SIG-M5 treated with dmso at 0.1 percent for 504 hours (cell line): ENCODE results near the gene HOXA9.

Source experiments
- DNase-seq: peaks from one replicate; lab custom pipeline; 2025; ENCODE audit not compliant: unreplicated experiment; lab: John Stamatoyannopoulos, UW

Gene HOXA9

DNA sequence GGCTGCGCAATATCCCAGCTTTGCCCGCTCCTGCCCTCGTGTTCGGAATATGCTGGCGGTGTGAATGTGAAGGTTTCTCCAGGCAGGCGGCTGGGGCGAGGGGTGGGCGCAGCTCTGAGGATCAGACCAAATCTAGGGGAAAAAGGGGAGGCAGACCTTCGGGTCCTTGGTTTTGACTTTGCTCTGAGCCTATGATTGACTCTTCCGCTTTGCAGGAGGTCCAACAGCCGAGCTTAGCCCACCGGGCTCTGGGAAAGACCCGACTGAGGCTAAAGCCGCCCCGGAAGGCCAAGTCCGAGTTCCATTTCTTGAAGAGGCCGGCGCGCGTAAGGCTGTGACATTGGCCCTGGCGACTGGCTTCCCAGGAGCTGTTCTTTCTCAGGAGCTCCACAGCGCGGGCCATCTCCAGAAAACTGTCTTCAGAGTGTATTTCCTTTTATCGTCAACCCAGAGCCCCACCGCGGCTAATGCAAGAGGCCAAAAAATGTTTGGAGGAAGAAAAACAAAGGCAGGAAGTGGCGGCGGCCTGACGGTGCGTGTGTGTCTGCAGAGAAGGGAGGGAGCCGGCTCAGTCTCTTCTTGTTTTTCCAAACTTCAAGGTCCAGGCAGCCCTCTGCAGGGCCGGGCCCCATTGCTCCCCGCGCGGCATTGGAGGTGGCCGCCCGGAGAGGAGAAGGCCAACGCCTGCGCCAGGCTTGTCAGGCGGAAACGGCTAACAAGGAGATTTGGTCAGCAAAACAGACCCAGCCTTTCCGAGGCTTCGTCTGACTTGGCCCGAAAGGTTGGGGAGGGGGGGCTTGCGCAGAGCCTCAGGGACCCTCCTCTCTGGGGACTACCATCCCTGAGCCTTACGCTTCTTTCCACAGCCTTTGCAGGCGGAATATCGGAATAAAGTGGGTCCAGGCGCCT is 23.3 kb upstream of the HOXA9 start:
- DNase-seq: peak; percentile 47

DNA sequence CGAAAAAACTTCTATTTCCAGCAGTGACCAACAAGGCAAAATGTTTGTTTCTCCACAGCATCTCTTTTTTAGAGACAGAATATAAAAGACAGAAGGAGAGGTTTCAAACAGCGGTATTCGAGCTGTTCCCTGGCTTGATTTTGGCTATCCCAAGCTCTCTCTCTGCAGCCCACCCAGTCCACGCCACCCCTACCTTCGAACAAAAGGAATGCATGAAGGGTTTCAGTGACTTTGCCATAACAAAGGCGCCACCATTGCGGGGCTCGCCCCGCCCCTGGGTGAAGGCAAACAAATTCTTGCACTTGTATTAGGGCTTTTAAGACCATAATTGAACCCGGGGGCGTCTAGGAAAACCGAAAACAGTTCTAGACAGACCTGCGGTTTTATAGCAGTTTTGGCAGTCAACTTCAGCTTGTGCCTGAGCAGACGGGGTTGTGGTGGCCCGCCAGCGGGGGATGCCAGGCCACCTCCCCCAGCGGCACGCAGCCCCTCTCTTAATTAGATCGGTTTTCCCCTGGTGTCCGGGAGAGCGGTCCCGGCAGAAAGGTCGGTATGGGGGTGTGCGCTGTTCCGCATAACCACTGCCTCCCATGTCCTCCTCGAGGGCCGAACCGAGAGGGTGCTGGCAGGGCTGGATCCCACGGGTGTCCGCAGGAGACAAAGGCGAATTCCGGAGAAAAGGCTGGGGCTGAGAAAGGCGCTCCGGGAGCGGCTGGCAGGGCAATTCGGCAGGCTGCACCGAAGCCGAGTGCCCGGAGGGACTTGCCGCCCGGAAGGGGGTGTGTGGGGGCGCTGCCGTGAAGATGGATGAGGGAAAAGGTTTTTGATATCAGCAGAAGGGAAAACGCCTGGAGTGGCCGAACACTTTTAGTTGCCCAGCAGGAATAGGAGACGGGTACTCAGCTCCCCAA is 22.4 kb upstream of the HOXA9 start:
- no peak for DNase-seq

DNA sequence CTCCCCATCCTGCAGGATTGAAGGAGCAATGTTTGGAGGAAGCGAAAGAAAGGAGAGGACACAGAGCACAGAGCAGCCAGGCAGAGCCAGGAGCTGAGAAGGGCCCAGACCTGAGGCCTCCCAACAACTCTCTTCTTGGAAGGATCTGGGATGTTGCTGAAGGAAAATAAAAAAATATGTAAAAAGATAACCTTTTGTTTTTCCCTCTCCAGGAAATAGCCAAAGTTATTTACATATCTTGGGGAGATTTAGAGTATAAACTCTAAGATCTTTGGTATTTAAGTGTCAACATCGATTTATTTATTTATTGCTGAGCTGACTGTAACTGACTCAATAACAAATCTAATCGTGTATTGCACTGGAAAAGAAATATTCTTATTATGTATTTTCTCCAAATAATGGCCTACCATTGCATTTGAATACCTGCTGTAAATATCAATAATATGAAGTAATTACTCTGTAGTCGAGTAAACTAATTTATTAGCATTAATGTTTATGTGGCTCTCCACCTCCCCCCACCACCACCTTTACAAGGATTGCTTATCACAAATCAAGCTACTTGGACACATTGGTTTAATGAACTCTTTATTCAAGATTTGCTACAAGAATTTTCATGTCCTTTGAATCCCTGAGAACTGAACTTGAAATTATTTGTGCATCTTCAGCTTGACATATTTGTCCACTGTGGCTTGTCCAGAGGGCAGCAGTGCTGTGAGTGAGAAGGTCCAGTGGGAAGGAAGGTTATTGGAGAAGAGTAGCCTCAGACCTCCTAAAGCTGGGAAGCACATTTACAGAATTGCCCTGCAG is 21.5 kb upstream of the HOXA9 start:
- DNase-seq: no peak

DNA sequence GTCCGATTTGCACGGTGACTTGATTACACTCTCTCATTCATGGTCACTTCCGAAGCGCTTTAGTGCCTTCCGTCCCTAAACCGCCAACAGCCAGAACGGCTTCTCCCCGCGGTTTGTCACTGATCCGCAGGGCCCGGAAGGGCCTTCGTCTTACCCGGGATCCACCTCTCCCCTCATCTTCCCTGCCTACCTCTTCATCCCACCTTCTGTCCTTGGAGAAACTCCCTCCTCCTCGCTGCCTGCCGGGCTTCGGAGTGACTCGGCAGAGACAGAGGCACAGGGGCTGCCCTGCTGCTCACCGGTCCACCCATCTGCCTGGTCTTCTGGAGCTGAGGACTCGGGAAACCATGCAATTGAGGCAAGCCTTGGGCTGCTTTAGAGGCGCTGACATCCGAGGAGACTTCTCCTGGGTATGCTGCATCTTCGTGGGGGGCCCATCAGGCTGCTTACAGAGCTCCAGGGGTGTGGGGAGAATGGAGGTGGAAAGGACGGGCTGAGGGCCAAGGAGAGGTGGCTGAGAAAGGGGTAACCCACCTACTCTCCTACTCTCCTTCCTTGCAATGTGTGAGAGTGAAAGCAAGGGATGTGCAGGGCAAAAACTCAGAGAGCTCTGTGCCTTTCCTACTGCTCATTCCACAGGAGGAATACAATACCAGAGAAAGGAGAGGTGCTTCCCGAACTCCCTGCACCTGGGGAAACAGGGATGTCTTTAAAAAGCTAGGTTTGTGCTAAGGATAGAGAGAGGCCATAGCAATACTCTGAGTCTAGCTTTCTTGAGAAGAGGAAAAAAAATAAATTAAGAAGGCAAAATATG is 20.7 kb upstream of the HOXA9 start:
- DNase-seq: no peak

DNA sequence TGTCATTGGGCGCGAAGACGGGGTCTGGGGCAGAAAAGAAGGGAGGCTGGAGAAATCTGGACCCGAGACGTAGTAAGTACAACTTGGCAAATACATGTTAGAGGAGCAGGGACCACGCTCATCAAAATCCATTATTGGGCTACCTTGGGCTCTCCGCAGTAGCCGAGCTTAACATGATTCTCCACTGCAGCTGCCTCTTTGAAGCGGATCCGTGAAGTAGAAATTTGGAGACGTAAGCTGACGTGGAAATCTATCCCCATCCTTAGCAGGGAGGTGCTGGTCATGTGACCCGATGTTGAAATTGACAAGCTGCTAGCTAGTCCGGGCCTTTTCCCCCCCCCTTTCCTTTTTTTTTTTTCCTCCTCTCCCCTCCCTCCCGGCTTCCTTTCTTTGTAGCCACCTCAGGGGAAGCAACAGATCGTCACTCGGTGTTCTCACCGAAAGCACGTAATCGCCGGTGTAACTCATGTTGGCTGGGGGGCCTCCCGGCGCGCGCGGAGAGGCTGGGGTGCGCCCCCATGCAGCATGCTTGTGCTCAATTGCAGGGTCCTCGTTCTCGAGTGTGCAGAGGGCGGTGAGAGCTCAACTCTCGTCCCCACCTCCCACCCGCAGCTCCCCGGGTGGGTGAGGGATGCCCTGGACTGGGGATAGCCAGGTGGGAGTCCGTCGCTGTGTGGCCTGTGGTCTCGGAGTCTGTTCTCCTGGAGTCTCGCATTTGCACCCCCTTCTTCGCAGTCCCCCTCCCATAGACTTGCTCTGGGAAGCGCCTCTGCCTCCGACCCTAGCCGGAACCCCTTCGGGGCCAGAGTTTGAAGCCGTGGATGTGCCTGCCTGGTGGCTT is 19.9 kb upstream of the HOXA9 start, which contains the start of gene HOXA11:
TSS of gene HOXA11 (minus strand) at position 220 of the 841 bp plus-strand sequence. CDS start at position 132, 88 bp downstream.
- DNase-seq: peak; percentile 57

DNA sequence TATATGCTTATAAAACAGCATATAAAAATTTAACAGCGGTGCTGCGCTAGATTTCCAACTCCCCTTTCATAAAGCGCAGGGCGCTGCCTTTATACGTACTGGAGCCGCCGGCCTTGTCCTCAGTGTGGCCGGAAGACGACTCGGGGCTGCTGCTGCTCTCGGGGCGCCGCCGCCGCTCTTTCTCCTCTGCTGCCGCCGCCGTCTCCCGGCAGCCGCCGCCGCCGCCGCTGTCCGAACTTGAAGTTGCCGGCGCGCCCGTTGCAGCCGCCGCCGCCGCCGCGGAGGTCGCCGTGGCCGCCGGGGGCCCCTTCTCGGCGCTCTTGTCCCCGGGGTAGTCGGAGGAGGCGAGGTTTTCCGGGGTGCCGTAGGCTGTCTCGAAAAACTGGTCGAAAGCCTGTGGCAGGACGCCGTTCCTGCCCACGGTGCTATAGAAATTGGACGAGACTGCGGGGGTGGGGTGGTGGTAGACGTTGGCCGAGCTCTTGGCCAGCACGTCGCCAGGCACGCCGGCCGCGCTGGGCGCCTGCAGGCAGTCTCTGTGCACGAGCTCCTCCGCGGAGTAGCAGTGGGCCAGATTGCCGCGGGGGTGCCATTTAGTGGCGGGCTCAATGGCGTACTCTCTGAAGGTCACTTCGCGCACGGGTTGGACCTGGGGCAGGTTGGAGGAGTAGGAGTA is 19.1 kb upstream of the HOXA9 start:
- peak; percentile 35 for DNase-seq

DNA sequence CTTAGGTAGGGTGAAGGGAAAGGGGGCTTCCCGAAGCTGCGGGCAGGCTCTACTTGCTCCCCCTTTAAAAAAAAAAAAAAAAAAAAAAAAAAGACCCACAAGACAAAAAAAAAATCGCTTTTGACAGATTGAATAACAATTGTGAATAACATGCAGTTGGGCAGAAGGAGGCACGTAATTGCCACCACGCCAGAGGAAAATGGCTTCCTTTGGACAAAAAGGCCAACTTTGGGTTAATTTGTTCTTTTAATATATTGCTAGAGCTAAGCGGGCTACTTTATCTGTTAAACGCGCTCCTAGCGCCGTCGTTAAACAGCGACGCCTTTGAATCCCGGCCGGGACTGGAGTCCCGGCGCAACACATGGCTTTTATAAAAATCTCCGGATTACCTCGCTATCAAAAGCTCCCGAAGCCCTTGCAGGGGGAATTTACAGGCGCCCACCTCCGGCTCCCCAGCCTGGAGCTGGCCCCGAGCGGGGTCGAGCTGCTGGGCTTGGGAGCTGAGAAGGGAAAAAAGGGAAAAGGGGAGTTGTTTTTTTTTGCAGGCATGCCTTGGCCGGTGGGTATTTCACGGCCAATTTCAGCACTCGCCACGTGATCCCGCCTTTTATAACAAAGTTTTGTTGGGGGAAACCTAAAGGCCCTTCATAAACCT is 18.5 kb upstream of the HOXA9 start:
- no peak for DNase-seq

DNA sequence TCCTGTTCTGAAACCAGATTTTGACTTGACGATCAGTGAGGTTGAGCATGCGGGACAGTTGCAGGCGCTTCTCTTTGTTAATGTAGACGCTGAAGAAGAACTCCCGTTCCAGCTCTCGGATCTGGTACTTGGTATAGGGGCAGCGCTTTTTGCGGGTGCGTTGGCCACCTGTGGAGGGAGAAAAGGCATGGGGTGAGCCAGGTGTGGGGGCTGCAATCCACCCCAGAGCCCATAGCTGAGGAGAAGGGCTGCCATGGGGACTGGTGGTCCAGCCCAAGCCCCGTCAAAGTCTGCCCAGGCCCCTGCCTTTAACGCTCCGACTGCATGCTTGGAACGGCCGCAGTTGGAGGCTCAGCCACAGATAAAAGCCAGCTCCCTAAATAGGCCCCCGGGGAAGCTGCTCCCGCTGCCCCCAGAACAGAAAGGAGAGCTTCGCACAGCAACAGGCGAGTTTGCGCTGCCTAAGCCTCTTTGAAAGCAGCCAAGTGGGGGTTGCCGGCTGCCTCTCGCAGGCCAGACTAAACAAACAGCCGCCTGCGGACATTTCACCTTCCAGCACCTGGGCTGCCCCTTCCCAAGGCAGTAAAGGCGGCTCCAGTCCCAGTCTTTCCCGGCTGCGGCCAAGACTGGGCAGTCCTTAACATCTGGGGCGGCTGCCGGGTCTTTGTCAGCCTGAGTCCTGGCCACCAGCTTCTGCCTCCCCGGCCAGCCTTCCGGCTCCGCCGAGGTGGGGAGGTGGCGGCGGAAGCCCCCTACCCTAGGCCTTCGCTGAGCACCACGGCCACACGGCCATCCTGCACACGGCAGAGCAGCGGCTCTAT is 17.7 kb upstream of the HOXA9 start:
- DNase-seq: no peak

DNA sequence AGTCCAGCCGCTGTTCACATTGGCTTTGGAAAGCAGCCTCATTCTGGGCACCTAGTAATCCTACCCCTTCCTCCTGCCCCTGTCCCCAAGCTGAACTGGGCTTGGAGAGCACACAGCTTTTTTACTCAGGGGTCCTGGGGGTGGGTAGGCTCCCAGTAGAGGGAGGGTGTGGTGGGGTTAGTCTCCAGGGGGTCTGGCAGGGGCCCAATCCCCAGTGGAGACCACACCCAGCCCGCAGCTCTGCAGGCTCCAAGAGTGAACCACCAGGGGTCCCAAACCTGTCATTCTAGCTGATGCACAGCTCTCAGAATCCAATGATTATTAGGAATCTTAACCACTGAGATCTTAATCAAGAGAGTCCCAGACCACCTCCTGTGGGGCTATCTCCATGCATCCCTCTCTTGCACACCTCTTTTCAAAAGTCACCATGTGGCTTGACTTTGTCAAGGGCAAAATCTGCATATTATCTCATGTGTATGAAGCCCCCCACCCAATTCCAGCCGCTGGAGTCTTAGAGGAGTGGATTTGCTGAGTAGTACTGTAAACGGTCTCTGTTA is 17.0 kb upstream of the HOXA9 start:
- DNase-seq: no peak

DNA sequence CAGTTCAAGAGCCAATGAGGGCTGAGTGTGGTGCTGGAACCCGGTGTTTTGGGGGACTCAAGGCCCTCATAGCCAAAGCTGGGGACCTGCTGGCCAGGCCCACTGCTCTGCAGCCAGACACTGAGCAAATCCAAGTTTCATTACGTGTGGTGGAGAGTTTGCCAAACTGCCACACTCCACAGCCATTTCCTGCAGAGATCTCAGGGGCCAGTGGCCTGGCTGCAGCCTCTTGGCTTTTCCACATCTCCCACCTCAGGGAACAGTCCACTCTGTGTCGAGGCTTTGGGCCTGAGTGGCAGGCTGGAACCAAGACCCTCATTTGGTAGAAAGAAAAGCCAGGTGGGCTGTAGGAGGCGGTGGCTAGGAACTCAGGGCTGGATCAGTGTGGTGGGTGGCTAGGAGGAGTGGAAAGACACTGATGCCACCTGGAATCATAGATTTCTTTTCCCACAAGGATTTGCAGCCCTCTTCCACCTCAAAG is 16.5 kb upstream of the HOXA9 start:
- DNase-seq: no peak

DNA sequence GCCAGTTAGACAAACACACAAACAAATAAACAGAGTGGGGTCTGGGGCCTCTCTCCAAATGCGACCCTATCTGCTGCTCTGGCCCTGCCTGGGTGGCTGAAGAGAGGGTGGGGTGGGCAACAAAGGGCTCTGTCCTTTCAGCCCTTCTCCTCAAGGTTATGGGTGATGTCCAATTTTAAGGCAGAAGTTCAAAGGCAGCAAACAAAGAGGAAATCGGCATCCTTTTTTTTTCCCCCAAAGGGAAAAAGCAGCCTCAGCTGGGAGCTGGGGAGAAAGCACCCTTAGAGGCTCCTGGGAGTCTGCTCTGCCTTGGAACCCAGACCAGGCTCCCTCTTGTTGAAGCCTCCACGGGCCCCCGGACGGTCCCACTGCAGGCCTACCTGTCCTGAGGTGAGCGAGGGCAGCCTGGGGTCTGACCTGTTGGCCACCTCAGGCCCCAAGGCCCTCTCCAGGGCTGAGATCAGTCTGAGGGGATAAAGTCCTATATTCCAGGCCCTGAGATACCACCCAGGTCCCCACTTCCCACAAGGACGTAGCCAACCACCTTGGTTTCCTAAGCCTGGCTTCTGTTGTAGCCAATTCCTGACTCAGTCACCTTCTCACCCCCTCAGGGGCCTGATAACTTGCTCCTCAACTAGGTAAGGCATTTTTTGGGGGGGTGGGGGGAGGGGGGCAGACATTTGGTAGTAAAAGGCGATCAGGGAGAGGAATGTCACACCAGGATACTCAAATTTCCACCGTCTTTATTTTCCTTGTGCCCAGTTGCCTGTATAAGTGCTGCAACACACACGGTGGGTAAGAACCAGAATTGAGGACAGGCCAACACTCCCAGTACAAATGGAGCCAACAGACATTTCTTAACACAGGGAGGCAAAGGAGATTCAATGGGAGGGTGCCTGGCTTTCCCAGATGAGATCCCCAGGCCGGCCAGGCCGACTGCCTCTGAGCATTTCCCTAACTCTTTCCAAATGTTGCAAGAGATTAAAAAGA is 15.4 kb upstream of the HOXA9 start:
- DNase-seq: no peak

DNA sequence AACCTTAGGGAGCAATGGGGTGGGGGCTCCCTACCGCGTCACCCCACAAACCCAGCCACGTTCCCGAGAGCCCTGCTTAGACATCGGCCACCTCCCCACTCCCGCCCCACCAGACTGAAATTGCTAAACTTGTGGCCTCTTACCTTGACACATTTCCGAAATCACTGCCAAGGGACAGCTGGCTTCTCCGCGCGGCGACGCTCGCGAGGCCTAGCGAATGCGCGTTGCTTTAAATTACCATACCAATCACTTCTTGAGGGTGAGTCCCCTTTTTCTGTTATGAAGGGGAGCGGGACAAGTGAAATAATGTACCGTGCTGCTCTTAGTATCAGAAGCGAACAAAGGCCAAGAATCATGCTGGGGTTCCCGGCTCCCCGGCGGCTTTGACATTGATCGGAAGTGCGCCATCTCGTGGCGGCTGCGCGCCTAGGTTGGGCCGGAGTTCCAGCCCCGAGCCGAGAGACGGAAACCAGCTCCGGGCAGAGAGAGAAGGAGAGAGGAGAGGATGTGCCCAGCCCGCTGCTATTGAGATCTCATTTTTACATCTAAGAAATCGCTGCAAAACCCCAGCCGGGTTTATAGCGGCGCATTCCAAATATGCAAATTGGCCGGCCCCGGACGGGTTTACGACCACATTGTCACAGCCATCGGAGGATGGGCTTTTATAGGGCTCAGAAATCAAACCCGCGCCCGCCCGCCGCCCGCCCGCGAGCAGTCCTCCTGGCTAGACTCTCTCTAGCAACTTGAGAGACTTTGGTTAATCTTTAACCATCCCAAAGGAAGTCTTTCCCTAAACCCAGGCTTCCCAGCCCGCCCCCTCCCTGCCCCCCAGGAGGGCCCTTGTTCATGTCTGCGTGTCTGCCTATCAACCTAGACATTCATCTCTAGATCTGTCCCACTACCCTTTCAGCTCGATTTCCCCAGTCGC is 14.4 kb upstream of the HOXA9 start:
- no peak for DNase-seq

DNA sequence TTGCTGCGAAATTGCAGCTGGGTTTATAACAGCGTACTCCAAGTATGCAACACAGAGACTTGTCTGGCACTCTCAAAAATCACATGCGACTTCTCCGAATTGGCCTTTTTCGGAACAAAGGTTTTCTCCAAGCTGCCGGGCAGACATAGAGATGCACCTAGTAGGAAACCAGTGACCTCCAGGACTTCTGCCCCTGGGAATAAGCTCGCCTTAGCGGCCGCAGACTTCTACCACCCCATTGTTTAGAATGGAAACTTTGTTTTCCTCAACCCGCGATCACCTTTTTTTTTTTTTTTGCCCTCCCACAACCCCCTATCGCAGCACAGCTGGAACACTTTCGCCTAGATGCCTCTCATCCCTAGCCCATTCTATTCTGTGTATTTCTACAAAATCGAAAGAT is 13.7 kb upstream of the HOXA9 start:
- DNase-seq: no peak

DNA sequence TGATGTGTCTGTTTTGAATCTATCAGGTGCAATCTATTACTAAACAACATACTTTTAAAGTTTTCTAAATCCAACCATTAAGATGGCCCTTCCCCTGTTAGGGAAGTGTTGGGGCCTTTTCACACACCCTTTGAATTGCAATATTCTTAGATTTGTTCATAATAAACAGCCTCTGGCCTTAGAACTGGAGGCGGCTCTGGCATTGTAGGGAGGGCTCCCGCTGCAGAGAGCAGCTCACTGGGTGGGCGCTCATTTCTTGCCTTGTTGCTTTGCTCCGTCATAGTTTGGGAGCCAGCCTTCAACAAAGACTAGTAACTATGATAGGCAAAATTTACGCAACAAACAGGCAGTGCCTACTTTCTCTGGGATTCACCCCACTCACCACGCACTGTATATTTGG is 13.0 kb upstream of the HOXA9 start:
- no peak for DNase-seq
